ENCODE results near the gene RHOU.
"Not testable (repeated sequence)": the region's sequence is repeated elsewhere in the genome, so short reads cannot be mapped to it uniquely, and the experiment has no call there.

DNA sequence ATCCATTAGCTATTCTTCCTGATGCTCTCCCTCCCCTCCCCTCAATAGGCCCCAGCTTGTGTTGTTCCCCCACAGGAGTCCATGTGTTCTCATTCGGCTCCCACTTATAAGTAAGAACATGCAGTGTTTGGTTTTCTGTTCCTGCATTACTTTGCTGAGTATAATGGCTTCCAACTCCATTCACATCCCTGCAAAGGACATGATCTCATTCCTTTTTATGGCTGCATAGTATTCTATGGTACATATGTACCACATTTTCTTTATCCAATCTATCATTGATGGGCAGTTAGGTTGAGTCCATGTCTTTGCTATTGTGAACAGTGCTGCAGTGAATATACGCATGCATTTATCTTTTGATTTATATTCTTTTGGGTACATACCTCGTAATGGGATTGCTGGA lies 40.8 kb upstream of the RHOU start:
- TF ChIP-seq, protein P1, sequence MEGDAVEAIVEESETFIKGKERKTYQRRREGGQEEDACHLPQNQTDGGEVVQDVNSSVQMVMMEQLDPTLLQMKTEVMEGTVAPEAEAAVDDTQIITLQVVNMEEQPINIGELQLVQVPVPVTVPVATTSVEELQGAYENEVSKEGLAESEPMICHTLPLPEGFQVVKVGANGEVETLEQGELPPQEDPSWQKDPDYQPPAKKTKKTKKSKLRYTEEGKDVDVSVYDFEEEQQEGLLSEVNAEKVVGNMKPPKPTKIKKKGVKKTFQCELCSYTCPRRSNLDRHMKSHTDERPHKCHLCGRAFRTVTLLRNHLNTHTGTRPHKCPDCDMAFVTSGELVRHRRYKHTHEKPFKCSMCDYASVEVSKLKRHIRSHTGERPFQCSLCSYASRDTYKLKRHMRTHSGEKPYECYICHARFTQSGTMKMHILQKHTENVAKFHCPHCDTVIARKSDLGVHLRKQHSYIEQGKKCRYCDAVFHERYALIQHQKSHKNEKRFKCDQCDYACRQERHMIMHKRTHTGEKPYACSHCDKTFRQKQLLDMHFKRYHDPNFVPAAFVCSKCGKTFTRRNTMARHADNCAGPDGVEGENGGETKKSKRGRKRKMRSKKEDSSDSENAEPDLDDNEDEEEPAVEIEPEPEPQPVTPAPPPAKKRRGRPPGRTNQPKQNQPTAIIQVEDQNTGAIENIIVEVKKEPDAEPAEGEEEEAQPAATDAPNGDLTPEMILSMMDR (IDR thresholded peaks at IDR 0.05): not testable (repeated sequence)
- TF ChIP-seq POLR2A (IDR thresholded peaks at IDR 0.05): not testable (repeated sequence)
